Measurements from ENCODE around the gene NTN5.
A peak's percentile ranks its signal among the peaks of the same experiment; 100 is the strongest.

The NTN5 gene

GRCh38 chr19:48638831-48639381, 33.9 kb downstream of the NTN5 start:
- H3K4me1 ChIP-seq: peaks cover 33 to 53% (median 42%) of the 10 kb centered on the region in 10 experiments
- H3K27ac ChIP-seq: peak overlapping the region; percentile 90 to 99 (median 97)
- peak overlapping the region; percentile 77 to 99 (median 93) for H3K4me2 ChIP-seq
- peaks cover 0 to 12% (median 0%) of the 10 kb centered on the region in 11 experiments; a peak in 5 of 22 replicates for H4K20me1 ChIP-seq
- no peak for TF ChIP-seq Cebpa-rat (IDR thresholded peaks at IDR 0.05)
- no peaks in the 10 kb centered on the region for H3K27me3 ChIP-seq
- peak overlapping the region; percentile 50 to 88 (median 54) for H3K4me3 ChIP-seq
- H3K9me3 ChIP-seq (replicated peaks in 1 of 11): no peaks in the 10 kb centered on the region
- H3K9ac ChIP-seq: peak overlapping the region; percentile 88 to 98 (median 92)
- peaks cover 0 to 8% (median 0%) of the 10 kb centered on the region in 11 experiments; a peak in 1 of 22 replicates for H3K36me3 ChIP-seq

GRCh38 chr19:48637948-48638830, 34.6 kb downstream of the NTN5 start:
- peaks cover 0 to 9% (median 4%) of the 10 kb centered on the region in 11 experiments; a peak in 10 of 22 replicates for H3K36me3 ChIP-seq
- H3K27me3 ChIP-seq: no peaks in the 10 kb centered on the region
- peak overlapping the region; percentile 90 to 99 (median 97) for H3K27ac ChIP-seq
- peak overlapping the region; percentile 88 to 98 (median 92) for H3K9ac ChIP-seq
- no peak for TF ChIP-seq Cebpa-rat (IDR thresholded peaks at IDR 0.05)
- H3K4me2 ChIP-seq: peak overlapping the region; percentile 77 to 99 (median 93)
- peak overlapping the region; percentile 50 to 88 (median 54) for H3K4me3 ChIP-seq
- peaks cover 36 to 59% (median 45%) of the 10 kb centered on the region in 10 experiments for H3K4me1 ChIP-seq
- H3K9me3 ChIP-seq (replicated peaks in 1 of 11): no peaks in the 10 kb centered on the region
- H4K20me1 ChIP-seq: peaks cover 0 to 12% (median 0%) of the 10 kb centered on the region in 11 experiments; a peak in 5 of 22 replicates

- H3K9ac ChIP-seq: peak overlapping the region; percentile 88 to 98 (median 92)
- peak overlapping the region; percentile 79 to 98 (median 92) for H3K4me3 ChIP-seq
- peaks cover 40 to 60% (median 46%) of the 10 kb centered on the region in 10 experiments for H3K4me1 ChIP-seq
- peak overlapping the region; percentile 90 to 99 (median 97) for H3K27ac ChIP-seq
- H3K36me3 ChIP-seq: peaks cover 0 to 14% (median 11%) of the 10 kb centered on the region in 11 experiments; a peak in 12 of 22 replicates
- no peaks in the 10 kb centered on the region for H3K27me3 ChIP-seq
- peak overlapping the region; percentile 31 to 99 (median 97); a peak in 20 of 22 replicates for H3K4me2 ChIP-seq
- H4K20me1 ChIP-seq: peaks cover 0 to 12% (median 0%) of the 10 kb centered on the region in 11 experiments; a peak in 6 of 22 replicates
- H3K9me3 ChIP-seq (replicated peaks in 1 of 11): no peaks in the 10 kb centered on the region
- no peak for TF ChIP-seq Cebpa-rat (IDR thresholded peaks at IDR 0.05)
Measured at GRCh38 chr19:48637449-48637947, 35.3 kb downstream of the NTN5 start.

- H3K9me3 ChIP-seq (replicated peaks in 1 of 11): no peaks in the 10 kb centered on the region
- H3K4me1 ChIP-seq: peaks cover 45 to 65% (median 51%) of the 10 kb centered on the region in 10 experiments
- H3K4me3 ChIP-seq: peak within 1 kb of the TSS; percentile 79 to 98 (median 92)
- H3K9ac ChIP-seq: peak within 1 kb of the TSS; percentile 88 to 98 (median 93)
- peaks cover 0 to 12% (median 0%) of the 10 kb centered on the region in 11 experiments; a peak in 6 of 22 replicates for H4K20me1 ChIP-seq
- TF ChIP-seq Cebpa-rat (IDR thresholded peaks at IDR 0.05): peak in 8 of 11 experiments; percentile 28 to 95 (median 66); a peak in 11 of 22 replicates
- peaks cover 0 to 19% (median 15%) of the 10 kb centered on the region in 11 experiments; a peak in 12 of 22 replicates for H3K36me3 ChIP-seq
- peak within 1 kb of the TSS; percentile 86 to 99 (median 97) for H3K4me2 ChIP-seq
- no peaks in the 10 kb centered on the region for H3K27me3 ChIP-seq
- peak within 1 kb of the TSS; percentile 90 to 99 (median 97) for H3K27ac ChIP-seq
Measured at GRCh38 chr19:48636859-48637448, 35.9 kb downstream of the NTN5 start, which contains the start of gene DBP. TSS of gene DBP (minus strand) at chr19:48637379. CDS start at chr19:48636994, 385 bp downstream.

GRCh38 chr19:48635966-48636858, 36.6 kb downstream of the NTN5 start:
- peaks cover 0 to 27% (median 21%) of the 10 kb centered on the region in 11 experiments; a peak in 13 of 22 replicates for H3K36me3 ChIP-seq
- no peak for TF ChIP-seq Cebpa-rat (IDR thresholded peaks at IDR 0.05)
- H3K9me3 ChIP-seq (replicated peaks in 1 of 11): no peaks in the 10 kb centered on the region
- peaks cover 53 to 73% (median 58%) of the 10 kb centered on the region in 10 experiments for H3K4me1 ChIP-seq
- peaks cover 0 to 18% (median 3%) of the 10 kb centered on the region in 11 experiments; a peak in 8 of 22 replicates for H4K20me1 ChIP-seq
- H3K9ac ChIP-seq: peak overlapping the region; percentile 88 to 98 (median 93)
- peak overlapping the region; percentile 79 to 98 (median 92) for H3K4me3 ChIP-seq
- no peaks in the 10 kb centered on the region for H3K27me3 ChIP-seq
- H3K4me2 ChIP-seq: peak overlapping the region; percentile 86 to 99 (median 96)
- peak overlapping the region; percentile 88 to 99 (median 97) for H3K27ac ChIP-seq

GRCh38 chr19:48635263-48635965, 37.4 kb downstream of the NTN5 start:
- H4K20me1 ChIP-seq: peaks cover 0 to 26% (median 7%) of the 10 kb centered on the region in 11 experiments; a peak in 9 of 22 replicates
- peak overlapping the region; percentile 88 to 98 (median 93) for H3K9ac ChIP-seq
- peak overlapping the region; percentile 95 to 99 (median 98) for H3K4me2 ChIP-seq
- H3K9me3 ChIP-seq (replicated peaks in 1 of 11): no peaks in the 10 kb centered on the region
- TF ChIP-seq Cebpa-rat (IDR thresholded peaks at IDR 0.05): no peak
- peaks cover 61 to 81% (median 66%) of the 10 kb centered on the region in 10 experiments for H3K4me1 ChIP-seq
- peak overlapping the region; percentile 79 to 98 (median 92) for H3K4me3 ChIP-seq
- H3K36me3 ChIP-seq: peaks cover 0 to 33% (median 25%) of the 10 kb centered on the region in 11 experiments; a peak in 16 of 22 replicates
- no peaks in the 10 kb centered on the region for H3K27me3 ChIP-seq
- H3K27ac ChIP-seq: peak overlapping the region; percentile 90 to 99 (median 97)
